ENCODE measurements around the gene KIF3A. TPM values are rescaled to one million over a fixed set of nuclear protein-coding genes. Genes with fewer than 3 reads are reported as not detected.

KIF3A gene
- polyA plus RNA-seq, 1 donor from 2014 or later: 94.4 TPM

- Histone ChIP-seq H3K9me2 (ENCODE audit: insufficient read depth, low read length) (no peaks in the 10 kb centered on the region), H3F3A (ENCODE audit: insufficient read depth, low read length, poor library complexity, severe bottlenecking) (no peaks in the 10 kb centered on the region), H3K27ac (ENCODE audit: low read length) (no peak overlapping the region), H3K4me3 (ENCODE audit: low read length) (no peak overlapping the region), H3K79me2 (replicated peaks; ENCODE audit: insufficient read depth, low read length) (peaks cover 4% of the 10 kb centered on the region), H3K27me3 (ENCODE audit: insufficient read depth, low read depth, low read length) (peaks cover 8% of the 10 kb centered on the region), H4K20me1 (ENCODE audit: insufficient read depth) (no peaks in the 10 kb centered on the region), H3K9ac (ENCODE audit: low read length) (no peak overlapping the region), H3K9me3 (ENCODE audit: low read length) (no peaks in the 10 kb centered on the region), H3K4me2 (ENCODE audit: low read length) (no peak overlapping the region), H2AFZ (ENCODE audit: low read depth, low read length) (no peak overlapping the region), H3K36me3 (ENCODE audit: insufficient read depth, low read length) (no peaks in the 10 kb centered on the region)
- TF ChIP-seq REST (IDR thresholded peaks at IDR 0.05; ENCODE audit: borderline replicate concordance) (no peak), EP300 (conservative IDR thresholded peaks at IDR 0.05; ENCODE audit: poor library complexity, severe bottlenecking) (no peak), POLR2AphosphoS5 (IDR thresholded peaks at IDR 0.05) (no peak), MXI1 (conservative IDR thresholded peaks at IDR 0.05; ENCODE audit: poor library complexity, severe bottlenecking) (no peak), RAD21 (conservative IDR thresholded peaks at IDR 0.05) (no peak), SMC3 (conservative IDR thresholded peaks at IDR 0.05; ENCODE audit: poor library complexity) (no peak), TAF1 (IDR thresholded peaks at IDR 0.05; ENCODE audit: low read depth) (no peak), EZH2 (IDR thresholded peaks at IDR 0.05; ENCODE audit: borderline replicate concordance, insufficient read depth, low read length, poor library complexity, severe bottlenecking) (no peak), CTCF (IDR thresholded peaks at IDR 0.05; ENCODE audit: poor library complexity, severe bottlenecking) (no peak)
Measured at GRCh38 chr5:132781029-132781428, 43.7 kb upstream of the KIF3A start.

GRCh38 chr5:132780577-132780976, 43.2 kb upstream of the KIF3A start:
- no peak overlapping the region for H3K4me2 ChIP-seq (ENCODE audit: low read length)
- H3K9me3 ChIP-seq (ENCODE audit: low read length): no peaks in the 10 kb centered on the region
- H2AFZ ChIP-seq (ENCODE audit: low read depth, low read length): no peak overlapping the region
- H3K4me3 ChIP-seq (ENCODE audit: low read length): no peak overlapping the region
- no peaks in the 10 kb centered on the region for H4K20me1 ChIP-seq (ENCODE audit: insufficient read depth)
- H3K9me2 ChIP-seq (ENCODE audit: insufficient read depth, low read length): no peaks in the 10 kb centered on the region
- H3F3A ChIP-seq (ENCODE audit: insufficient read depth, low read length, poor library complexity, severe bottlenecking): no peaks in the 10 kb centered on the region
- peaks cover 8% of the 10 kb centered on the region for H3K79me2 ChIP-seq (replicated peaks; ENCODE audit: insufficient read depth, low read length)
- no peaks in the 10 kb centered on the region for H3K36me3 ChIP-seq (ENCODE audit: insufficient read depth, low read length)
- no peak overlapping the region for H3K9ac ChIP-seq (ENCODE audit: low read length)
- TF ChIP-seq SMC3 (conservative IDR thresholded peaks at IDR 0.05; ENCODE audit: poor library complexity) (no peak), RAD21 (conservative IDR thresholded peaks at IDR 0.05) (no peak), POLR2AphosphoS5 (IDR thresholded peaks at IDR 0.05) (no peak), CTCF (IDR thresholded peaks at IDR 0.05; ENCODE audit: poor library complexity, severe bottlenecking) (no peak), EP300 (conservative IDR thresholded peaks at IDR 0.05; ENCODE audit: poor library complexity, severe bottlenecking) (no peak), EZH2 (IDR thresholded peaks at IDR 0.05; ENCODE audit: borderline replicate concordance, insufficient read depth, low read length, poor library complexity, severe bottlenecking) (no peak), TAF1 (IDR thresholded peaks at IDR 0.05; ENCODE audit: low read depth) (no peak), REST (IDR thresholded peaks at IDR 0.05; ENCODE audit: borderline replicate concordance) (no peak), MXI1 (conservative IDR thresholded peaks at IDR 0.05; ENCODE audit: poor library complexity, severe bottlenecking) (no peak)
- H3K27ac ChIP-seq (ENCODE audit: low read length): no peak overlapping the region
- peaks cover 8% of the 10 kb centered on the region for H3K27me3 ChIP-seq (ENCODE audit: insufficient read depth, low read depth, low read length)

Data from neural cell (in vitro differentiated cells).